Mucosa of gallbladder (tissue), 1 donor: ENCODE results near the gene DHCR7. TPM values are rescaled to one million over a fixed set of nuclear protein-coding genes. Genes with fewer than 3 reads are reported as not detected.

Experiments used
- DNase-seq: peaks from one replicate; pipeline ENCODE4 v3.0.0-alpha.2; 2020; ENCODE audit warnings: low spot score
- total RNA-seq: library from RNA; stranded (reverse); gene quantifications from one replicate; pipeline ENCODE4 v1.2.1, GENCODE V29; 2021
- donor health status: DM: no; HTN: no; CAD: no.

Gene DHCR7
- total RNA-seq, 1 donor from 2014 or later: 161 TPM

GRCh38 chr11:71456831-71457230, 8.6 kb upstream of the DHCR7 start:
- no peak for DNase-seq

DNA sequence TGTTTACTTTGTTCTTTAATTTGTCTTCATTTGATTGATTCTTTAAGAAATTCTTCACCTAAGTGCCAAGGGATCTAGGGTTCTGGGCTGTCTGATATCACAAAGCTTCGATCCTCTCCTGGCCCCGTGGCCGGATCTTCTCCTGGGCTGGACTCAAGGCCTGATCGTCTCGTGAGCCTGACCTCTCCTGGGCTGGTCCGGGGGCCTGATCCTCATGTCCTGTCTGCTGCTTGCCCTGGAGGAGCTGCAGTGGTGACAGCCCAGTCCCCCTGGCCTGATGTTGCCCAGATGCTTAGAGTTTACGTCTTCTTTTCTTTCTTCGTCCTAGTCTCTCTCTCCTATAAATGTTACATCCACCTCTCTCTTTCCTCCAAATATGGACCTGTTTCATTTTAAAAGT, 8.1 kb upstream of the DHCR7 start:
- DNase-seq: no peak

DNA sequence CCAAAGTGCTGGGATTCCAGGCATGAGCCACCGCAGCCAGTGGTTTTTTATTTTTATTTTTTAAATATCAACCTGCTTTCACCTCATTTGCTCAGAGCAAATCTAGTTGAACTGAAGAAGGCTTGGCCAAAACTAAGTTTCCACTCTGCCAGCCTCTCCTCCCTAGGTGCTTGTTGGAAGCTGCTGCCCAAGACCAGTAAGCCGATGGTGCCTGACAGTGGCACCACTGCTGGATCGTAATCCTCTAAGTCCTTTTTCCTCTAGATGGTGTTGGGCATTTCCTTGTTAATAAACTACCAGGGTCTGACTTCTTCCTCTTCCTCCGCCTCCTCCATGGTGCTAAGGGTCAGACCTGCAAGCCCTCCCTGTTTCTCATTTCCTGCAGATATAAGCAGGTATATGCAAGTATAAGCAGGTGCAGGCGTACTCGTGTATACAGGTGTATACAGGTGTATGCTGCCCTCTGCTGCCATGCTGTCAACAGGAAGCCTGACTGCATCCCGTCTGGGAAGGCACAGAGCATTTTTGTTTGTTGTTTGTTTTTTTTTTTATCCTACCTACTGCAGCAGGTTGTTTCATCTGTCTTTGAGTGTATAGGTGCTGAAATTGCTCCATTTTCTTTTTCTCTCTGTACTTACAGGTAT, 6.4 kb upstream of the DHCR7 start:
- DNase-seq: peak; percentile 21

DNA sequence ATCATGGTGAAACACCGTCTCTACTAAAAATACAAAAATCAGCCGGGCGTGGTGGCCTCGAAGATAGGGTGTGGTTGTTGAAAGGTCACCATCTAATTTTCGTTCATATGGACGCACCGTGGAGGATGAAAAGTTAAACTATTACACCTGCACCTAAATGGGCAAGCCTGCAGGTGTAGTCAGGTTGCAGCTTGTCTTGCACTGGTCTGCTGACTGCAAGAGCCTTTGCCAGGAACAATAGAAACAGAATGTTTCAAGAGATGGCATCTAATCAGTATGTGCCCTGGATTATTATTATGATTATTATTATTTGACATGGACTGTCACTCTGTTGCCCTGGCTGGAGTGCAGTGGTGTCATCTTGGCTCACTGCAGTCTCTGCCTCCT, 5.7 kb upstream of the DHCR7 start:
- no peak for DNase-seq

DNA sequence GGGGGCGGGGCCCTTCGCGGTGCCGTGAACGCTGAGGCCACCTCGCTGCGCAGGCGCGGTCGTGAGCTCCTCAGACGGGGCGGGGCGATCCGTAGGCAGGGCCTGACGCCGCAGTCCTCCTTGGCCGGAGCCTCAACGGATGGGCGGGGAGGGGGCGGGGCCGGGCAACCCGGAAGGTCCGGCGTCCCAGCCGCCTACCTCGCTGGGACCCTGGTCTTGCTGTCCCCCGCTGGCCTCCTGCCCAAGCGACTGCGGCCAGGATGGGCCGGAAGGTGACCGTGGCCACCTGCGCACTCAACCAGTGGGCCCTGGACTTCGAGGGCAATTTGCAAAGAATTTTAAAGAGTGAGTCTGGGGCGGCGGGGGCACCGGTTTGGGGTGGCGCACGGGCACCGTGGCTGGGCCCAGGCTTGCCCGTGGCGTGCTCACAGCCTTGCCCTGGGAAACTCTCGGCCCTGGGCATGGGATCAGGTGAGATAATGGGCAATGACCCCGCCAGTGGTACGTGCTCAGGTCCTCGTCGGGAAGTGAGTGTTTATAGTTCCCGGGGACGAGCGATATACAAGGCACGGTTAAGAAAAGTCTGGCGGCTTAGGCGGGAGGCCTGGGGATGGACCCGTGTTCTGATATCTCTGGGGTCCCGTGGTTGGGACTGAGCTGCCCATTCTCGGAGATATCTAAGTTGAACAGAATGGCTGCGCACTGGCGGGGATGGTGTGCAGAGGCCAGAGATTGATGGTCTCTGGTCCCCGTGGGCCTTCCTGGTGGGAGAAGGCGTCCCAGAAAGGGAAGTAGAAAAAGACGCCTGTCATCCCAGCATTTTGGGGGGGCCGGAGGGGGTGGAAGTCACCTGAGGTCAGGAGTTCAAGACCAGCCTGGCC, 5.1 kb upstream of the DHCR7 start, which contains the start of gene NADSYN1:
NADSYN1 (plus strand) TSS at position 167 of the 881 bp plus-strand sequence; CDS start at position 261, 94 bp downstream.
- peak; percentile 97 for DNase-seq

GRCh38 chr11:71452199-71453036, 4.2 kb upstream of the DHCR7 start:
- peak; percentile 63 for DNase-seq

GRCh38 chr11:71451596-71452198, 3.5 kb upstream of the DHCR7 start:
- no peak for DNase-seq

- DNase-seq: no peak
Measured at GRCh38 chr11:71450939-71451338, 2.7 kb upstream of the DHCR7 start.

DNA sequence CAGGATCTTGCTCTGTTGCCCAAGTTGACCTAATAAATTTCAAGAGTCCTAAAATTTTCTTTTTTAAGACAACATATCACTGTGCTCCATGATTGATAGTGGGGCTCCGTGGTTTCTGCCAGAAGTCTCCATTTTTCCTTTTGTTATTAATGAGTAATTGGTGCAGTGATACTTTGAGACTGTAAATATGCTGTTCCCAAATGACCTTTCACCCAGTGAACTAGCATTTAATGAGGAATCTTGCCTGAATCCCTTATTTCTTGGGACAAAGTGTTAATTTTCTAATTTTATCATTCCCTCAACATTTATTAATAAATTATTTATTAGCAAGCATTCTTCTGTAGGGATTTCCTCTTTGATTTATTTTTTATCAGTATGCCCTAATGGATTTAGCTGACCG, 2.3 kb upstream of the DHCR7 start:
- no peak for DNase-seq

GRCh38 chr11:71449596-71449995, 1.4 kb upstream of the DHCR7 start:
- DNase-seq: no peak

DNA sequence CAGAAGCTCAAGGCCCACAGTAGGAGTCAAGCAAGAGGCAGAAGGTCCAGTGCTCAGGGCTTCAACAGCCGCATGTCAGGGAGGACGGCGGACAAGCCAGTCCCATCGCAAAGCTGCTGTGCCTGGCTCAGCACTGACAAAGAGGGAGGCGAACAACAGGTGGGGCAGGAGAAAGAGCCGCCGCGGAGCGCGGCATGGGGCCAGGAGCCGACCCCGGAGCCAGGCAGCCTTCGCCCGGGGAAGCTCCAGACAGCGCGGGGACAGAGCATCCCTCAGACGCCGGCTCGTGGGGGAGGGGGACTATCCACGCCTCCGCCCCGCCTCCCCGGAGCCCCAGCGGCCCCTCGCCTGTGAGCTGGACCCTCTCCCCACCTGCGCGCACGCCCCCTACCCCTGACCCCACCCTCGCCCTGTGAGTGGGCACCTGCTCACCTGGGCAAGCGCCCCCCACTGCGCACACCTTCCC, 369 bp downstream of the DHCR7 start:
- peak; percentile 34 for DNase-seq

DNA sequence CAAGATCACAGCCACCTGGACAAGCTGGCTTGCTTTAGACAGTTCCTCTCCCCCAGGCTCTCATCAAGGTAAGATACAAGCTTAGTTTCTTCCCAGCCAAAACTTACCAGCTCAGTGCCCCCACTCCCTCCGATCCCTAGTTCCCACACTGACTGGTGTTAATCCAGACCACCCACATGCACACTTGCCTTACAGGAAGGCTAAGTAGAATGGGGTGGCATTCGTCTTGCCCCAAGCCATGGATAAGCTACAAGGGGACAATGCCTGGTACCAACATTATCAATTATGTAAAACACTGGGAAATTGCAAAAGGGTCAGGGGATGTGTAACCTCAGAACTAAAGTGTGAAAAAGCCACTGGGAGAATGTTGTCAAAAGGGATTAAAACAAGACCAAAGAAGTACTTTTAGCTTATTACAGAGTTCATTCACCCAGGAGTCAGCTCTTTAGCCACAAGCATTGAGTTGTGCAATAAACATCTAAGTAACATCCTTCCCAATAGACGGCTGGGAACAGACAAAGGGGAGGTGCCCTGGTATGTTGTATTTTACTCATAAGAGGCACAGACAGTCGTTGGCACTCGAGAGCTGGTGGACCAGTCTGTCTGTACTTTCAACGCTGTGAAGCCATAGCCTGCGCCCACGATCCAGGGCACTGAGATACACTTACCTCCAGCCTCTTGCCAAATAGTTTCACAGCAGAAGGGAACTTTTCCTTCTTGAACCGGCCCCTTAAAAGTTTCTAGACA, 1.1 kb downstream of the DHCR7 start:
- DNase-seq: no peak

- DNase-seq: no peak
Measured at GRCh38 chr11:71446150-71446549, 2.0 kb downstream of the DHCR7 start.

DNA sequence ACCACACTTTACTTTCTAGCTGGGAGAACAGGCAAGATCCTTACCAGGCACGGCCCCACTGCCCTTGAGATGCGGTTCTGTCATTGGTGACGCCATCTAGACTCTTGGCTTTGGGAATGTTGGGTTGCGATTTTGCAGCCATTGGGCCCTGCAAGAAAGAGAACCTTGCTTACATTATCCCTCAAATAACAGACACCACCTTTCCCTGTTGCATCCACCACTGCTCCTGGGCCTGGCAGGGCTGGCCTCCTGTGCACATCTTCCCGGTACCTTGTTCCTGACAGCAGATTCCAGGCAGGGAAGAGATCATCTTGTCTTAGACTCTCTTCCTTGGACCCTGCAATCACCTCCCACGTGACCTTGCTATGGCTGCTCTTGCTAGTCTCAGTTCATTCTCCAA, 3.4 kb downstream of the DHCR7 start:
- no peak for DNase-seq

DNA sequence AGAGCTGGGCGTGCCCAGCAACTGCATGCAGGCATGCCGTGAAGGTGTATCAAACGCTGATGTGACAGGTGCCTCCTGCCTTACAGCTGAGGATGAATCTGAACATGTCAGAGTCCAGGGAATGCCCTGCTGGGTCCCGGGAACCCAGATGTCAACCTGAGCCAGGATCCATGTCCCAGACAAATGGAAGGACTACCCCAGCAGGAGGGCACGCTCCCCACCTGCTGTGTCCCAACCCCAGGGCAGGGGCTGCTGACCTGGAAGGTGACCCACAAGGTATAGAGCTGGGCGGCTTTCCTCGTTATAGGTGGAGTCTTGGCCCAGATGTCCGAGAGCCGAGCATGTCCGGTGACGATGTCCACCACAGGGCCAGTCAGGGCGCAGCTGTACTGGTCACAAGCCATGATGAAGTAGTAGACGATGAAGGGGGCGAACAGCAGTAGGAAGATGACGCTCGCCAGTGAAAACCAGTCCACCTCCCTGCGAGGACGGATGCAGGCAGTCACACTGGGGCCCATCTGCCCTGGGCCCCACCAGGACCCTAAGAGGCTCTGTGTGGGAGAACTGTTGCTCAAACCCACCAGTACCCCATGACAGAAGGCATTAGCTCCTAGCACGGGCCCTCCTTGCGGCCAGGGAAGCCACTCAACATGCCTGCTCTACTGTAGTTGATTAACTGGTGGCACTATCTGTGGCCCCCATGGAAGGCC, 4.3 kb downstream of the DHCR7 start:
- DNase-seq: no peak

GRCh38 chr11:71442880-71443279, 5.3 kb downstream of the DHCR7 start:
- DNase-seq: no peak

GRCh38 chr11:71442123-71442522, 6.1 kb downstream of the DHCR7 start:
- DNase-seq: no peak

- no peak for DNase-seq
Measured at GRCh38 chr11:71441251-71441650, 6.9 kb downstream of the DHCR7 start.

DNA sequence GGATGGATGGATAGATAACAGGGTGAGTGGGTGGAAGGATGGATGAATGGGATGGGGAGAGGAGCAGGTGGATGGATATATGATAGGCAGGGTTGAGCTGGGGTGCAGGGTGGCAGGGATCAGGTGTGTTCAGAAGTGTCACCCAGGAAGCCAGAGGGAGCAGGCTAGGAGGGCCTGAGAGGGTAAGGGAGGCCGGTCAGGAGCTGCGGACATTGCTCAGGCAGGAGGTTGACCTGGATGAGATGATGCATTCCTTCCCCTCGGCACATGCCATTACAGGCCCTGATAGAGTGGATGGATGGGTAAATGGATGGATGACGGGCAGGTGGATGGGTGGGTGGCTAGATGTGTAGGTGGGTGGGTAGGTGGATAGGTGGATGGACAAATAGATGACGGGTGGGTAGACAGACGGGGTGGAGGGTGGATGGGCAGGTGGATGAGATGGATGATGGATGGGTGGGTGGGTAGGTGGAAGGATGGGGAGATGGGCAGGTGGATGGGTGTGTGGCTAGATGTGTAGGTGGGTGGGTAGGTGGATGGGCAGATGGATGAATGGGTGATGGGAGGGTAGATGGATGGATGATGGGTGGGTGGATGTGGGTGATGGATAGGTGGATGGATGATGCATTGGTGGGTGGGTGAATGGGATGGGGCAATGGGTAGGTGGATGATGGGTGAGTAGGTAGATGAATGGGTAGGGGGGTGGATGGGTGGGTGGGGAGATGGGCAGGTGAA, 8.0 kb downstream of the DHCR7 start:
- no peak for DNase-seq

DNA sequence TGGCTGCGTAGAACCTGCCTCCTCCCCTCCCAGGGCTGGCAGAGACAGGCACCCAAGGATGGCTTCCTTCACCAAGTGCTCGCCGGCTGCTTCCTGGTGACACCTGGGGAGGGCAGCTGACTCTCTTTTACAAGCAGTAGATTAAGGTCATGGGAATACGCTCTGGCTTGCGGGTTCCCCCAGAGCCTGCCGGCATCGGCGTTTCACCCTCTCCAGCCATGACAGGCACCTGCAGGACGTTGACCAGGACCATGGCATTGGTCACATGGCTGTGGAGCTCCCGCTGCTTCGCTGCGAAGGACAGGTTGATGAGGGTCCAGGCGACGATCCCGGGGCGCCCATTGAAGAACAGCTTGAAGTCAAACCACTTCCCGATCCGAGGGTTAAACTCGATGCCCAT, 9.5 kb downstream of the DHCR7 start:
- DNase-seq: no peak
